COLO668 (cell line): ENCODE measurements around the gene CDK16.
A peak's percentile ranks its signal among the peaks of the same experiment; 100 is the strongest.

Experiments used
- DNase-seq: peaks from one replicate; lab custom pipeline; 2025; ENCODE audit not compliant: unreplicated experiment; lab: John Stamatoyannopoulos, UW

Gene CDK16

DNA sequence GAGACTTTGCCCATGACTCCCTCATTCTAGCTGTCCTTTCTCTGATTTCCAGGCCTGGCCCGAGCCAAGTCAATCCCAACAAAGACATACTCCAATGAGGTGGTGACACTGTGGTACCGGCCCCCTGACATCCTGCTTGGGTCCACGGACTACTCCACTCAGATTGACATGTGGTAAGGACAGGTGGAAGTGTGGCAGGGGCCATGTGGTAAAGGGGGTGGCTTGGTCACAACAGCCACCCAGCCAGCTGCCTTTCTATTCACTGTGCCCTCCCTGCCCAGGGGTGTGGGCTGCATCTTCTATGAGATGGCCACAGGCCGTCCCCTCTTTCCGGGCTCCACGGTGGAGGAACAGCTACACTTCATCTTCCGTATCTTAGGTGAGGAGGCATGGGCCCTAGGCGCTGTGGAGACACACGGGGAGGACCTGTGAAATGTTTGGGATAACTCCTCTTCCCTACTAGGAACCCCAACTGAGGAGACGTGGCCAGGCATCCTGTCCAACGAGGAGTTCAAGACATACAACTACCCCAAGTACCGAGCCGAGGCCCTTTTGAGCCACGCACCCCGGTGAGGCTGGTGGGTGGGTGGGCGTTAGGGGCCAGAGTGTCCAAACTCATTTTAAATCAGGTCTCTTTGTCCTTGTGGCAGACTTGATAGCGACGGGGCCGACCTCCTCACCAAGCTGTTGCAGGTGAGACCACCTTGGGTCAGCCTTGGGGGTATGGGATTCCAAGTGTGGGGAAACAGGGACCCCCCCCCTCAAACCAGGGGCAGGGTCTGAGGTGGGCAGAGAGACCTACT is 8.3 kb downstream of the CDK16 start:
- DNase-seq: no peak

DNA sequence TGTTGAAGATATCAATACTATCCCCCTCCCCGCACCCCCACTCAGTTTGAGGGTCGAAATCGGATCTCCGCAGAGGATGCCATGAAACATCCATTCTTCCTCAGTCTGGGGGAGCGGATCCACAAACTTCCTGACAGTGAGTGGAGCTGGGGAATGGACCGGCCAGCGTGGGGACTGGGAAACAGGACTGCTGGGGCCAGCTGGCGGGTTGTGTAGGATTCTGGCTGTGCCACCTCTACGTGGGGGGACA is 8.8 kb downstream of the CDK16 start:
- no peak for DNase-seq

DNA sequence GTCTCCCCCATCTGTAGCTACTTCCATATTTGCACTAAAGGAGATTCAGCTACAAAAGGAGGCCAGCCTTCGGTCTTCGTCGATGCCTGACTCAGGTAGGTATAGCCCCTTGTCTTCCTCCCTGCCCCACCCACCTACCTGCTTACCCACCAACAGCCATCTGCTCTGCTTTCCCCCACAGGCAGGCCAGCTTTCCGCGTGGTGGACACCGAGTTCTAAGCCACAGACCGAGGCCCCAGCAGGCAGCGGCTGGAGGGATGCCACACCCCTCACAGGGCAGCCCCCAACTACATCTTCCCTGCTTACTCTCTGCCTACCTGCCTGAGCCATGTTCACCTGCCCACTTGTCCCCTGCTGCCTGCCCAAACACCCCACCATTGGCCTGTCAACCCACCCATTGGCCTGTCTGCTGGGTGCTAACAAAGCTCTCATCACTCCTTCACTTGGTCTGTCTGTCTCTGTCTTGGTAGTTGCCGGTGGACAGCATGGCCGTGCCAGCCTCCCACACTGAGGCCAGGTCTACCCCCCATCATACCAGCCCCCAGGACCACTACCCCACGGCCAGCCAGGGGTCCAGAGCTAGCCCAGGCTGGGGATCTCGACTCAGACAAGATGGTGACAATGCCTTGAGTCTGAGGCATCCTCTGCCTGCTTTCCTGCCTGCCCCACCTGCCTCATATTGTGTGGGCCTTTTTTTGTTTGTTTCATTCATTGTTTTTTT is 10.2 kb downstream of the CDK16 start:
- DNase-seq: no peak

DNA sequence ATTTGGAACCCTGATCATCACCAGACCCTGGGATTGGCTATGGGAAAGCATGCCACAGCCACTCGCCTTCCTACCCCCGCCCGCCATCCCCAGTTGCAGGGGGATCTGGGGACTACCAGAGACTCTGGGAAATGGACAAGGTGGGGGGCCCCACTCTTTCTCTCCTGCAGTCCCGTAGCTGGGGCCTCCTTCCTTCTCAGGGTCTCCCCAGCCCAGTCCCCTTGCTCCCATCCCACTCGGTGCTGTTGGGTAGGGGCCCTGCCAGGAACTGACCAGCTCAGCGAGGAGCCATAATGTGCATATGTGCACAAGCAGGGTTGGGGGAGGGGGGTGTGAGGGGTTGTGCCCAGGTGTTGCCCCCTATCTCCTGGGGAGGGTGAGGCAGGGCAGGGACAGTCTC is 10.9 kb downstream of the CDK16 start:
- no peak for DNase-seq

DNA sequence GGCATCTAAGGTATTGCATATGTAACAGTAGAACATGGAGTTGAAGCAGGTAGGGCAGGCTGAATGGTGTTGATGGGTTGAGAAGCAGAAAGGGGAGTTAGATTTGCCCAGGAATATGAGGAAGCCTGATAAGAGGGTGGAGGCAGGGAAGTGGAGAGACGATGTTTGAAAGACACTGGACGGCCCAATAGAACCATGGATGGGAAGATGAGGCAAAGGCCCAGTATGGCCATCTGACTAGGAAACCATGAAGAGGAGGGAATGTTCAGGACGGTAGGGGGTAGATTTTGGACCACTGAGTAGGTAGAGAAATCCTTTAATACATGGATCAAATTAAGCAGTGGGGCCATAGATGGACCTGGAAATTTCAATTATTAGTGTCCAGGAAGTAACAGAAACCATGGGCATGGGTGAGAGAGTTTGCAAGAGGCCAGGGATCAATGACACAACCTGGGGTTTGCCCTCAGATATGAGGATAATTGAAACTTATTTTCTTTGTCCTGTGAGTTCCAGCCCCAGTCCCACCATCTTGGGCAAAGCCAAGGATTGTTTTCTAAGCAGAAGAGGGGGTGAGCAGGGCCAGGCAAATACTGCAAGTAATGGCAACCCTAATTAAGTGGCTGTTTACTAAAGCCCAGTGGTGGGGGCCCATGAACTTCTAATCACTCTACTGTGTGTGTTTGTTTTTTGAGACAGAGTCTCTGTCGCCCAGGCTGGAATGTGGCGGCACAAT is 11.8 kb downstream of the CDK16 start:
- DNase-seq: no peak

DNA sequence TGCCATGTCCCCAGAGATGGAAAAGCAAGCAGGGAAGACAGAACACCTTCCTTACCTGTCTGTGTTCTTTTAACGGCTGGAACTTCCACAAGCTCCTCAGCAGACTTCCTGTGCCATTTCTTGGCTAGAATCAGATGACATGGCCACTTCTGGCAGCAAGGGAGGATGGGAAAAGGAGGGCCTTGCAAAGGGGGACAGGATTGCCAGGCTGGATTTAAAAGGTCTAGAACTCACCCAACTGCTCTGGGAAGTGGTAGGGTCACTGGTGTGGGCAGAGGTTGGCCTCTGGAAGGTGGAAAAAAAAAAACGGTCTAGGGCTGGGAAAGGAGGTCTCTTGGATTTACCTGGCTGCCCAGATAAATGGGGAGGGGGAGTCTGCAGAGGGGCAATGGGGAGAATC is 12.7 kb downstream of the CDK16 start:
- no peak for DNase-seq

DNA sequence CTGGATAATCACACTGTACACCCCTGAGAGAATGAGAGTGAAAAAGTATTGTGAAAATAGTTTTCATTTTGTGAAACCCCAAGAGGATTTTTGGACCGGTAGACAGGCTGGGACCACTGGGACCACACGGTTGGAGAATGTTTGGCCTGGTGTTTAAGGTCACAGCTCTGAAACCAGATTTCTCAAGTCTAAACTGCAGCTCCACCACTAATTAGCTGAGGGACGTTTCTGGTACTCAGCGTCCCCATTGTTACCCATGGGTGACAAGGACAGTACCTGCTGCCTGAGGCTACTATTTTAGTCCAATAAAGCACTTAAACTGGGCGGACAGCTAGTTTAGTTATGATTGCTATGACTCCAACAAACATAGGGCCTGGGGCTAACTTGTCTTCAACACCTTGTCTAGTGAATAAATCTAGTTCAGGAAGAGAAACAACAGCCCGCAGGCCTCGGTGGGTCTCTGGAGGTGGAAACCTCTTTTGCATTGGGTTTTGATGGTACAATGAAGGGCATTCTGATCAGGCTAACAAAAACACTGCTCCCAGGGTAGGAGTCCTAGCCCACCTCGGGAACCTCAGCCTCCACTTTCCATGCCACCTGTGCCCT is 13.8 kb downstream of the CDK16 start:
- DNase-seq: peak; percentile 34

DNA sequence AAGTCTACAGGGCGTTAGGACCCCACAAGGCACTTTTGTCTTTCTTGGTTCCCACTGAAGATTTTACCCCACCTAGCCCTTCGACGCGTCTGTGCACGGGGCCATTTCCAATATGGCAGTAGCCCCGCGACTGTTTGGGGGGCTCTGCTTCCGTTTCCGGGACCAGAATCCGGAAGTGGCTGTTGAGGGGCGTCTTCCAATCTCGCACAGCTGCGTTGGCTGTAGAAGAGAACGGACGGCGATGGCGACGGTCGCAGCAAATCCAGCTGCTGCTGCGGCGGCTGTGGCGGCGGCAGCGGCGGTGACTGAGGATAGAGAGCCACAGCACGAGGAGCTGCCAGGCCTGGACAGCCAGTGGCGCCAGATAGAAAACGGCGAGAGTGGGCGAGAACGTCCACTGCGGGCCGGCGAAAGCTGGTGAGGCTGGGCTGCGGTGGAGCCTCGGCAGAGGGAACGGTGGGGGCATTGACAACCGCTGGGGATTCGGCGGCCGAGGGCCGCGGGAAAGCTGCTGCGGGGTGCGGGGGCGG is 14.4 kb downstream of the CDK16 start, which contains the start of gene USP11:
Gene USP11 (plus strand): TSS at position 207 of the 530 bp plus-strand sequence. CDS start 35 bp downstream, at position 242.
- peak; percentile 58 for DNase-seq

DNA sequence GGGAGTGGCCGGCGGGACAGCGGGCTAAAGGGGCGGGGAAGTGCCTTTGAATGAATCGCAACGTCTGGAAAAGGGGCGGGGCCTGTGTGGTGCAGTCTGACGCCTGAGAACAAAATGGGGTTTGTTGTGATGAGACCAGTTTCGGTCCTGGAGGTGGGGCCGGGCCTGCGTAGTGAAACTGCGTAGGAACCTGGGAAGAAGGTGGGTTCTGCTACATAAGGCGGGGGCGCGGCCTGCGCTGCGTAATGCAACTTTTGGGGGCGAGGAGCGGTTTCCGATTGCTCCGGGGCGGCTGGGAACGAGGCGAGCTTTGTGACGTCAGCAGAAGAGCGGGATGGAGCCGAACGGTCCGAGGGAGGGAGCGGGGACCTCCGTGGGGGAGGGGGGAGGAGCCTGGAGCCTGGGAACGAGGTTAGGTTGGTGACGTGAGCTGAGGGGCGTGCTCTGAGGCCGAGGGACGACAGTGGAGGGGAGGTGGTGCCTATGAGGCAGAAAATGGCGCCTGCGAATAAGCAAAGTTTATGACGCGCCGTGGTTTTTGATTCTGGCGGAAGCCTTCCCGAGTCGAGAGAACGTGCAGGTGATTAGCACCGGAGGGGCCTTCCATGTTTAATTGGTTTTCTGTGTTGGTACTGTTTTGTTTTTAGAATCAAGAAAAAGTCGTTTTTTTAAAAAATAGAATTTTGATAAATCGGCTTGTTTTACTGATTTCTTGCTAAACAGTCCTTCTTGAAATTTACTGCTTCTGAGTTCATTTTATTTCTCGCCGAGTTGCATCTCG is 15.0 kb downstream of the CDK16 start:
- DNase-seq: peak; percentile 95

DNA sequence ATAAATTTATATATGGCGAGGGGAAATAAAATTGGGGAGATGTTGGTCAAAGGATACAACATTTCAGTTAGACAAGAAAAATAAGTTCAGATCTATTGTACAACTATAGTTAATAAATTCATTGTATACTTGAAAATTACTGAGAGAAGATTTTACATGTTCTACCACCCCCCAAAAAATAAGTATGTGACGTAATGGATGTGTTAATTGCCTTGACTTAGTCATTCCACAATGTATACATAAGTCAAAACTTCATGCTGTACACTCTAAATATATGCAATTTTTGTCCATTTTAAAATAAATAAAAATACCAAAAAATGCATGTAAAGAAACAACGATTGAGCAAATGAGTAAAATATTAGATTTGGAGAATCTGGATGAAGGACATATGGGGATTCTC is 16.1 kb downstream of the CDK16 start:
- no peak for DNase-seq

DNA sequence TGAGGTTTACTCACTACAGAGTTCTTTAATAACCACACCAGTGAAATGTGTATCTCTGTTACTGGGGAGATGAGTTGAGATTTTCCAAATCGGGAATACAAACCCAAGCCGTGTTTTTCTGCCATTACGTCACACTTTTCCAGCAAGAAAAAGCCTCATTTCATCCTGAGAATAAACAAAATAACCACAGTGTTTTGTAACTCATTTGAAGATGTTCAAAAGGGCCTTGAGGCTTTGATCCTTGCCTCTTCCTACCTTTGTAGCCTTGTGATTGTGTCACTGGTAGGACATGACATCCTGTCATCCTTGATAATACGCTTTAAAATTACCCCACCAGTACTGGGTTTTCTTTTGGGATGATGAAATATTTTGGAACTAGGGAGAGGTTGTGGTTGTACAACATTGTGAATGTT is 17.2 kb downstream of the CDK16 start:
- no peak for DNase-seq

DNA sequence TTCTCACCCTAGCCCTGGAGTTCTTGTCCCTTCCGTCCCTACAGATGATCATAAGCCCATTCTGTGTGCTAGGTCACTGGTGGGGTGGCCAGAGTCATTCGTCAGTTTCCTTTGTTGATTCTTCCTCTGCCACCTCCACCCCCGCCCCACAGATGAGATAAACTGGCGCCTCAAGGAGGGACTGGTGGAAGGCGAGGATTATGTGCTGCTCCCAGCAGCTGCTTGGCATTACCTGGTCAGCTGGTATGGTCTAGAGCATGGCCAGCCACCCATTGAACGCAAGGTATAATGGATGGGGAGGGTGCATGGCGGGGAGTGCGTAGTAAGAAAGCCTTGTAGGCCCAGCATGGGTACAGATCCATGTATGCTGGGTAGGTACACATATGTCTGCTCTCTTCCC is 20.7 kb downstream of the CDK16 start:
- DNase-seq: no peak

DNA sequence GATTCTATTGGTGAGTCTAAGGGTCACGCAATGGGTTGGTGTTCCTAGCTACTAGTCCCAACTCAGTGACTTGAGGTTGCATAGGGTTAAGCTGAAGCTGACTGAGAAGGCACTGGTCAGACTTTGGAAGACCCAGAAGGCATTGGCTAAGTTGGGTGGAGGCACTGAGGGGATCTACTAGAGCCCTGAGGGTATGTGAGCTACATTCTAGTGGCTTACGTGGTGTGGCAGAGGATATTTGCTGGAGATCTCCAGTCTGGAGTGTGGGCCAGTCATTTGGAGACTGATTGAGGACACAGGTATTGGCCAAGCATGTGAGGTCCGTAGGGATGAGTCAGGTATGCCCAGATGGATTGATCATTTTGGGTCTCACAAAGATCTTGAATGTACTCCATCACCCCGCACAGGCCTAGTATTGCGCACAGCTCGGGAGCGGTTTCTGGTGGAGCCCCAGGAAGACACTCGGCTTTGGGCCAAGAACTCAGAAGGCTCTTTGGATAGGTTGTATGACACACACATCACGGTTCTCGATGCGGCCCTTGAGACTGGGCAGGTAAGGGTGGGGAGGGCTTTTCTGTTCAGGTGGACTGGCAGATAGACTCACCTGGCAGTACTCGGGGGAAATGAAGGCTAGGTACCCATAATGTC is 21.5 kb downstream of the CDK16 start:
- DNase-seq: no peak

DNA sequence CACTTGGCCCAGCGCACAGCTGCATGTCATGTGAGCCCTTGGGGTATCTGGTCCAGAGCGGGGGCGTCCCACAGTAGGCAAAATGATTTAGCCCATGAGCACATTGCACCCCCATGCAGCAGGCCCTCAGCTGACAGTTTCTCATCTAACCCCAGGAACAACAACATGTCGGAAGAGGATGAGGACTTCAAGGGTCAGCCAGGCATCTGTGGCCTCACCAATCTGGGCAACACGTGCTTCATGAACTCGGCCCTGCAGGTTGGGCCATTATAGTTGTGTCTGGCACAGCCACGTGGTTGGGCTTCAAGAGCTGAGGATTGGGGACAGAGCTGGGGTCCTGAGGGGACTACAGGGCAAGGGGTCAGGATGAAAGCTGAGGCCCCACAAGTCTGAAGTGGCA is 22.1 kb downstream of the CDK16 start:
- DNase-seq: no peak

DNA sequence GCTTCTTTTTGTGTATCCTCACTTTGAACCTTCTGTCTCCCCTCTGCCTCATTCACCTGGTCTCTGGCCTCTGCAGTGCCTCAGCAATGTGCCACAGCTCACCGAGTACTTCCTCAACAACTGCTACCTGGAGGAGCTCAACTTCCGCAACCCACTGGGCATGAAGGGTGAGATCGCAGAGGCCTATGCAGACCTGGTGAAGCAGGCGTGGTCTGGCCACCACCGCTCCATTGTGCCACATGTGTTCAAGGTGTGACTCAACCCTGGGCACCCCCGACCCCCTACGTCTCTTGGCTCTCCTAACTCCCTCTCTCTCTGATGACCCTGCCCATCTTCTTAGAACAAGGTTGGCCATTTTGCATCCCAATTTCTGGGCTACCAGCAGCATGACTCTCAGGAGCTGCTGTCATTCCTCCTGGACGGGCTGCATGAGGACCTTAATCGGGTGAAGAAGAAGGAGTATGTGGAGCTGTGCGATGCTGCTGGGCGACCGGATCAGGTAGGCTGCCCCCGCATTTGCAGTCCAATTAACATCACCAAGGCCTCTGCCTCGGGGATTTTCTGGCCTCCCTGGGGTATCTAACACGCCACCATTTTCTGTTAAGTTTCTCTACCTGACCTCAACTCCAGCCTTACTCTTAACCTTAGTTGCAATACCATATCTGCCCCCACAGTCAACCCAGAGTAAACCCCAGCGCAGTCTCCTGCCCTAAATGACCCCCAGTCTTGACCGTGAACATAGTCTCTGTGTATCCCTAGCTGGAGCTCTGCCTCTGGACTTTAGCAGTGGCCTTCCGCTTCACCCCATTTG is 22.9 kb downstream of the CDK16 start:
- no peak for DNase-seq

DNA sequence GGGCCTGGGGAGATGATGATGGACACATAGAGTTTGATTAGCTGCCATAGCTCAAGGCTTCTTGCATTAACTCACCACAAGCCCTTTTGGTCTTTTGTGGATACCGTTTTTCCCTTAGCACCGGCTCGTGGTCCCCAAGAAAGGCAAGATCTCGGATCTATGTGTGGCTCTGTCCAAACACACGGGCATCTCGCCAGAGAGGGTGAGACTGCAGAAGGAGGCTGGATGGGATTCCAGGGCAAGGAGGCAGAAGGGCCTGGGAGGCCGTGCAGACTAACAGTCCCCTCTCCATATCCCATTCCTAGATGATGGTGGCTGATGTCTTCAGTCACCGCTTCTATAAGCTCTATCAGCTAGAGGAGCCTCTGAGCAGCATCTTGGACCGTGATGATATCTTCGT is 23.8 kb downstream of the CDK16 start:
- no peak for DNase-seq

DNA sequence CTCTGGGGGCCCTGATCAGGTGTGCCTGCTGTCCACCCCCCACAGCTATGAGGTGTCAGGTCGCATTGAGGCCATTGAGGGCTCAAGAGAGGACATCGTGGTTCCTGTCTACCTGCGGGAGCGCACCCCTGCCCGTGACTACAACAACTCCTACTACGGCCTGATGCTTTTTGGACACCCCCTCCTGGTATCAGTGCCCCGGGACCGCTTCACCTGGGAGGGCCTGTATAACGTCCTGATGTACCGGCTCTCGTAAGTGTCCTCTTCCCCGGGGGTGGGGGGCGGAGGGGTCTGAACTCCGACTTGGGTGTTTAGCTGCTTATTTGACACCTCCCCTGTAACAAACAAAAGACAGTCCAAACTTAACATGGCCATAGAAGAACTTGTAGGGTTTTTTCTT is 24.9 kb downstream of the CDK16 start:
- no peak for DNase-seq

DNA sequence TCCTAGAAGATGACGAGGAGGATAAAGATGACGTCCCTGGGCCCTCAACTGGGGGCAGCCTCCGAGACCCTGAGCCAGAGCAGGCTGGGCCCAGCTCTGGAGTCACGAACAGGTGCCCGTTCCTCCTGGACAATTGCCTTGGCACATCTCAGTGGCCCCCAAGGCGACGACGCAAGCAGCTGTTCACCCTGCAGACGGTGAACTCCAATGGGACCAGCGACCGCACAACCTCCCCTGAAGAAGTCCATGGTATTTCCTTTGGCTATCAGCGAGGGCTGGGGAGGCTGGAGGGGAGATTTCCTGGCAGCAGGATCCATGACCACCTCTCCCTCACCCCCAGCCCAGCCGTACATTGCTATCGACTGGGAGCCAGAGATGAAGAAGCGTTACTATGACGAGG is 26.2 kb downstream of the CDK16 start:
- DNase-seq: no peak

DNA sequence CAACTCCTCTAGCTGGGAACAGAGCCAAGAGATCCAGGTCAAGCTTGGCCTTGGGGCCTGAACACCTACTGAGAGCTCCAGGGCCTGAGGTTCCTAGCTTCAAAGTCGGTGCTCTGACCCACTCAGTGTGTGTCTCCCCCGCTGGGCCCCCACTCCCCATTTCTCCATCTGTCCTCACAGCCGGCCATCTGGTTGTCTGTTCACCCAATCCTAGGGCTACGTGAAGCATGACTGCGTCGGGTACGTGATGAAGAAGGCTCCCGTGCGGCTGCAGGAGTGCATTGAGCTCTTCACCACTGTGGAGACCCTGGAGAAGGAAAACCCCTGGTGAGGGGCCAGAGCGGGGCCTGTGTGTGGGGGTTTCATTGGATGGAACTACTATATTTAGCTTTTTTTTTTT is 26.7 kb downstream of the CDK16 start:
- no peak for DNase-seq
